Suprapubic skin (tissue), 4 donors: Measurements from ENCODE around the gene TXLNB. TPM values are rescaled to one million over a fixed set of nuclear protein-coding genes. Genes with fewer than 3 reads are reported as not detected.

ENCODE experiments used
- DNase-seq, 2 donors: peaks; one replicate each; pipeline ENCODE4 v3.0.0-alpha.2; 2019; ENCODE audit warnings: low spot score in 2 of 2
- H3K27ac ChIP-seq: fragments of 200-600 bp; sonication (generic); one replicate; pipeline ENCODE4 v1.5.1; 2019
- H3K27me3 ChIP-seq: fragments of 200-600 bp; sonication (generic); one replicate; pipeline ENCODE4 v1.5.1; 2019
- H3K36me3 ChIP-seq: fragments of 200-600 bp; sonication (generic); one replicate; pipeline ENCODE4 v1.5.1; 2019
- H3K4me1 ChIP-seq: fragments of 200-600 bp; sonication (generic); one replicate; pipeline ENCODE4 v1.5.1; 2019
- H3K4me3 ChIP-seq: fragments of 200-600 bp; sonication (generic); one replicate; pipeline ENCODE4 v1.5.1; 2019; ENCODE audit warnings: mild to moderate bottlenecking
- H3K9me3 ChIP-seq: fragments of 200-600 bp; sonication (generic); one replicate; pipeline ENCODE4 v1.5.1; 2019
- EP300 ChIP-seq: sonication (generic); formaldehyde crosslinking; IDR thresholded peaks from one replicate; pipeline ENCODE4 v1.6.1; 2017; ENCODE audit warnings: antibody characterized with exemption
- POLR2A ChIP-seq, 2 donors: fragments of 450-650 bp; IDR thresholded peaks; one replicate each; pipeline ENCODE4 v1.6.1; 2017; ENCODE audit warnings: antibody characterized with exemption in 2 of 2, mild to moderate bottlenecking in 2 of 2, moderate library complexity in 2 of 2
- POLR2AphosphoS5 ChIP-seq, 3 donors: sonication (generic); formaldehyde crosslinking; IDR thresholded peaks; one replicate each; pipeline ENCODE4 v1.6.1; 2017; ENCODE audit warnings: antibody characterized with exemption in 3 of 3
- WGBS: methylation state at CpG from one replicate; pipeline ENCODE4 v1.1.5; 2018; 5-methylcytosine and 5-hydroxymethylcytosine counted together
- total RNA-seq, 4 donors: library from RNA; depleted of rRNA; stranded (reverse); fragments of >200 nt; gene quantifications; one replicate each; pipeline ENCODE4 v1.1.0, GENCODE V29; 2016
- TF ChIP-seq, protein P1 (sequence below), 2 donors: fragments of 200-600 bp in 1 of 2; fragments of 450-650 bp in 1 of 2; sonication (generic) in 1 of 2; IDR thresholded peaks; one replicate each; pipeline ENCODE4 v1.5.1; 2016 to 2019; ENCODE audit warnings: antibody characterized with exemption in 2 of 2, mild to moderate bottlenecking in 1 of 2, moderate library complexity in 1 of 2

Gene TXLNB
- total RNA-seq, 4 donors from 2014 or later: 0.10 to 0.59 (median 0.37) TPM

DNA sequence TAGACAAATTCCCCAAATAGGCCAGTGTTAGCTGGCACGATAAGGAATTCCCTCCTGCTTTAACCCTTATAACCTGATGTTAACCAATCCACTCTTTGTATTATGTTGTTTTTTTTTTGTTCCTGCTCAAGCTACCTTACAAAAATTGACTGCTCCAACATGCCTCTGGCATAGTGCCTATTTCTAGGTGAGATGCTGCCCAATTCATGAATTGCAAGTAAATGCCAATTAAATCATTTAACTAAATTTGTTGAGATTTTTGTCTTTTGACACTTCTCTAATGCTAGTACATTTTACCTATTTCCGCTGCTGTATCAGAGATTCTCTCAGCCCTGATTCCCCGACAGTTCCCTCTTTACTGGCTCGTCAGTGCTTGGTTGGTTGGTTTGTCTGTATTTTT, 90.4 kb downstream of the TXLNB start:
- no peak for DNase-seq
- H3K27me3 ChIP-seq: no peaks in the 10 kb centered on the region
- no peaks in the 10 kb centered on the region for H3K4me1 ChIP-seq
- WGBS: 93% methylated on average over 4 of the region's 4 CpGs
- H3K4me3 ChIP-seq: no peak overlapping the region
- no peak overlapping the region for H3K27ac ChIP-seq
- H3K36me3 ChIP-seq: no peaks in the 10 kb centered on the region
- TF ChIP-seq POLR2A (IDR thresholded peaks at IDR 0.05) (no peak), POLR2AphosphoS5 (IDR thresholded peaks at IDR 0.05) (no peak), EP300 (no peak)
- TF ChIP-seq, protein P1, sequence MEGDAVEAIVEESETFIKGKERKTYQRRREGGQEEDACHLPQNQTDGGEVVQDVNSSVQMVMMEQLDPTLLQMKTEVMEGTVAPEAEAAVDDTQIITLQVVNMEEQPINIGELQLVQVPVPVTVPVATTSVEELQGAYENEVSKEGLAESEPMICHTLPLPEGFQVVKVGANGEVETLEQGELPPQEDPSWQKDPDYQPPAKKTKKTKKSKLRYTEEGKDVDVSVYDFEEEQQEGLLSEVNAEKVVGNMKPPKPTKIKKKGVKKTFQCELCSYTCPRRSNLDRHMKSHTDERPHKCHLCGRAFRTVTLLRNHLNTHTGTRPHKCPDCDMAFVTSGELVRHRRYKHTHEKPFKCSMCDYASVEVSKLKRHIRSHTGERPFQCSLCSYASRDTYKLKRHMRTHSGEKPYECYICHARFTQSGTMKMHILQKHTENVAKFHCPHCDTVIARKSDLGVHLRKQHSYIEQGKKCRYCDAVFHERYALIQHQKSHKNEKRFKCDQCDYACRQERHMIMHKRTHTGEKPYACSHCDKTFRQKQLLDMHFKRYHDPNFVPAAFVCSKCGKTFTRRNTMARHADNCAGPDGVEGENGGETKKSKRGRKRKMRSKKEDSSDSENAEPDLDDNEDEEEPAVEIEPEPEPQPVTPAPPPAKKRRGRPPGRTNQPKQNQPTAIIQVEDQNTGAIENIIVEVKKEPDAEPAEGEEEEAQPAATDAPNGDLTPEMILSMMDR (IDR thresholded peaks at IDR 0.05): no peak
- H3K9me3 ChIP-seq: peaks cover 12% of the 10 kb centered on the region

DNA sequence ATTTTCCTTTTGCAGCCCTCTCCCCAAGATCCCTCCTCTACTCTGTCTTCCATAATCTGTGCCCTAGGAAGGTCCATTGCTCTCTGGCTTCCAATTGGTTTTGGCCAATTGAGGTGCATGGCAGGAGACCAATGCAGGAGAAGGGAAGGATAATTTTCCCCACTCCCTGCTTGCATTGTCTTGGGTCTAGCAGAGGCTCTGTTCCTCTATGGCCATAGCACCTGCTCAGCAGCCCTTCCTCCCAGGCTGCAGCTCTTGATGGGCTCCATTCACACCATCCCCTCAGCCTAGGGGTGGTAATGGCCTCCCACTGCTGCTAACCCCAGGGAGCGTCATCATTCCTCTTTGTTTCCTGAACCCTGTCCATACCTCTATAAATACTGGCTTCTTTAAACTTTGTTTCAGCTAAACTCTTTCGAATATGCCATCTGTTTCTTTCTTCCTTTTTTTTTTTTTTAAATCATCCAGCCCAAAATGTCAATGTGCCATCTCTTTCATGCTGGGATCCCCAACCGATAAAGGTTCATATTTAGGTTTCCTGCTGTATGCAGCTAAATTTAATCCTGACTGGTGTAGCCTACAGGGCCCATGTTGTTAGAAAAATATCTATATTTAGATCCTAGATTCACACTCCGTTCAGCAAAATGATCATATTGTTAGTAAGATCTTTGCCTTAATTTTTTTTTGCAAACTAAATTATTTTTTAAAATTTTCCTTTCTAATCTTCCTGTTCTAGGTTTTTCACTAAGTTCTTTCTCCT, 93.1 kb downstream of the TXLNB start:
- TF ChIP-seq, protein P1 (IDR thresholded peaks at IDR 0.05): no peak
- peaks cover 2% of the 10 kb centered on the region for H3K4me1 ChIP-seq
- no peak overlapping the region for H3K4me3 ChIP-seq
- no peak overlapping the region for H3K27ac ChIP-seq
- WGBS: 84% methylated on average over 4 of the region's 4 CpGs
- no peaks in the 10 kb centered on the region for H3K27me3 ChIP-seq
- no peaks in the 10 kb centered on the region for H3K36me3 ChIP-seq
- no peaks in the 10 kb centered on the region for H3K9me3 ChIP-seq
- DNase-seq: no peak

DNA sequence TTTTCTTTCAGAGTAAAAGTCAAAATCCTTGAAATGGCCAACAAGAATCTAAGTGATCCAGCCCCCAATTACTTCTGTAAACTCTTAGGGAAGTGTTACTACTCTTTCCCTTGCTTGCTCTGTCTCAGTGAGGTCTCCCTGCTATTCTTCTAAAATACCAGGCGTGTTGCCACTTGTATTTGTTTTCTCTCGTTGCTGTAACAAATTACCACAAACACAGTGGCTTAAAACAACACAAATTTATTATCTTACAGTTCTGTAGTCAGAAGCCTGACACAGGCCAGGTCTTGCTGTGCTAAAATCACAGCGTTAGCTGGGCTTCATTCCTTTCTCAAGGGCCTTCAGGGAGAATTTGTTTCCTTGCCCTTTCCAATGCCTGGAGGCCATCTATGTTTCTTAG, 97.1 kb downstream of the TXLNB start:
- H3K27me3 ChIP-seq: no peaks in the 10 kb centered on the region
- H3K4me1 ChIP-seq: peaks cover 2% of the 10 kb centered on the region
- TF ChIP-seq, protein P1 (IDR thresholded peaks at IDR 0.05): no peak
- TF ChIP-seq POLR2A (IDR thresholded peaks at IDR 0.05) (no peak), EP300 (no peak)
- no peaks in the 10 kb centered on the region for H3K36me3 ChIP-seq
- DNase-seq: no peak
- H3K4me3 ChIP-seq: no peak overlapping the region
- no peak overlapping the region for H3K27ac ChIP-seq
- no peaks in the 10 kb centered on the region for H3K9me3 ChIP-seq
- WGBS: 43% methylated on average over 3 of the region's 3 CpGs

Other genes starting within 250 kb of the TXLNB start
- gene HECA, start 156.9 kb downstream of the TXLNB start, total RNA-seq: 100 to 1,000 TPM in 1 of 4 donors, 10 to 100 TPM in 3; 56.7 to 101 (median 67.2) TPM
- gene CITED2, start 82.7 kb upstream of the TXLNB start, total RNA-seq: 100 to 1,000 TPM; 167 to 239 (median 206) TPM